ENCODE measurements around the gene PLEKHG3. TPM values are rescaled to one million over a fixed set of nuclear protein-coding genes. Genes with fewer than 3 reads are reported as not detected.
"Not testable (repeated sequence)": the region's sequence is repeated elsewhere in the genome, so short reads cannot be mapped to it uniquely, and the experiment has no call there.

Gene PLEKHG3
- total and polyA plus RNA-seq, 4 donors = 8.4 to 21.3 (median 14.6) TPM

DNA sequence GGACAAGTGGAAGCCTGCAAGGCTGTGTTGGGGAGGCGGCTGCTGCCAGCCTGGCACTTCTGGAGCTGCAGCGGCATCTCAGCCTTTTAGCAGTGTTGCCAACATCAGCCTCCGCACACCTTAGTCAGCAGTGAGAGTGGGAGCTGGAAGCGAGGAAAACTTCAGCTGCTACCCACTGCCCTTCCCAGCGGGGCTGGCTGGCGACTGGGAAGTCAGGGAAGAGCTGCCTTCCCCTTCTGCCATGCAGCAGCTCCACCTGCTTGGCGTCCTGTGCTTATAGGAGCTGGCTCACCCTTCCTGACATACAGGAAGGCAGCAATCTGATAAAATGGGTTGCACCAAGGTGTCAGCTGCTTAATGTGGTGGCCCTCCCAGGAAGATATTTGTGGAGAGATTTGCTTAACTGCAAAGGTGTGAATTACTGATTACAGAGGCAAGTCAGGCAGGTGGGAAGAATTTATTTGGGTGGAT is 15.4 kb upstream of the PLEKHG3 start:
- TF ChIP-seq GABPA (IDR thresholded peaks at IDR 0.05 in 1 of 2, conservative IDR thresholded peaks at IDR 0.05 in 1 of 2) (no peak), EGR1 (IDR thresholded peaks at IDR 0.05; ENCODE audit: low read depth in 2 of 2) (no peak), FOXA2 (IDR thresholded peaks at IDR 0.05) (no peak), HNF4A (conservative IDR thresholded peaks at IDR 0.05) (no peak), JUND (IDR thresholded peaks at IDR 0.05) (no peak)
- TF ChIP-seq, protein P1, sequence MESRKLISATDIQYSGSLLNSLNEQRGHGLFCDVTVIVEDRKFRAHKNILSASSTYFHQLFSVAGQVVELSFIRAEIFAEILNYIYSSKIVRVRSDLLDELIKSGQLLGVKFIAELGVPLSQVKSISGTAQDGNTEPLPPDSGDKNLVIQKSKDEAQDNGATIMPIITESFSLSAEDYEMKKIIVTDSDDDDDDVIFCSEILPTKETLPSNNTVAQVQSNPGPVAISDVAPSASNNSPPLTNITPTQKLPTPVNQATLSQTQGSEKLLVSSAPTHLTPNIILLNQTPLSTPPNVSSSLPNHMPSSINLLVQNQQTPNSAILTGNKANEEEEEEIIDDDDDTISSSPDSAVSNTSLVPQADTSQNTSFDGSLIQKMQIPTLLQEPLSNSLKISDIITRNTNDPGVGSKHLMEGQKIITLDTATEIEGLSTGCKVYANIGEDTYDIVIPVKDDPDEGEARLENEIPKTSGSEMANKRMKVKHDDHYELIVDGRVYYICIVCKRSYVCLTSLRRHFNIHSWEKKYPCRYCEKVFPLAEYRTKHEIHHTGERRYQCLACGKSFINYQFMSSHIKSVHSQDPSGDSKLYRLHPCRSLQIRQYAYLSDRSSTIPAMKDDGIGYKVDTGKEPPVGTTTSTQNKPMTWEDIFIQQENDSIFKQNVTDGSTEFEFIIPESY (IDR thresholded peaks at IDR 0.05) = no peak
- TF ChIP-seq, protein P2, sequence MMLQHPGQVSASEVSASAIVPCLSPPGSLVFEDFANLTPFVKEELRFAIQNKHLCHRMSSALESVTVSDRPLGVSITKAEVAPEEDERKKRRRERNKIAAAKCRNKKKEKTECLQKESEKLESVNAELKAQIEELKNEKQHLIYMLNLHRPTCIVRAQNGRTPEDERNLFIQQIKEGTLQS (IDR thresholded peaks at IDR 0.05) = no peak
- TF ChIP-seq, protein P3, sequence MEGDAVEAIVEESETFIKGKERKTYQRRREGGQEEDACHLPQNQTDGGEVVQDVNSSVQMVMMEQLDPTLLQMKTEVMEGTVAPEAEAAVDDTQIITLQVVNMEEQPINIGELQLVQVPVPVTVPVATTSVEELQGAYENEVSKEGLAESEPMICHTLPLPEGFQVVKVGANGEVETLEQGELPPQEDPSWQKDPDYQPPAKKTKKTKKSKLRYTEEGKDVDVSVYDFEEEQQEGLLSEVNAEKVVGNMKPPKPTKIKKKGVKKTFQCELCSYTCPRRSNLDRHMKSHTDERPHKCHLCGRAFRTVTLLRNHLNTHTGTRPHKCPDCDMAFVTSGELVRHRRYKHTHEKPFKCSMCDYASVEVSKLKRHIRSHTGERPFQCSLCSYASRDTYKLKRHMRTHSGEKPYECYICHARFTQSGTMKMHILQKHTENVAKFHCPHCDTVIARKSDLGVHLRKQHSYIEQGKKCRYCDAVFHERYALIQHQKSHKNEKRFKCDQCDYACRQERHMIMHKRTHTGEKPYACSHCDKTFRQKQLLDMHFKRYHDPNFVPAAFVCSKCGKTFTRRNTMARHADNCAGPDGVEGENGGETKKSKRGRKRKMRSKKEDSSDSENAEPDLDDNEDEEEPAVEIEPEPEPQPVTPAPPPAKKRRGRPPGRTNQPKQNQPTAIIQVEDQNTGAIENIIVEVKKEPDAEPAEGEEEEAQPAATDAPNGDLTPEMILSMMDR (IDR thresholded peaks at IDR 0.05; ENCODE audit: low read depth, low read length, missing input control) = no peak
- no peak for DNase-seq (ENCODE audit: low spot score)
- WGBS = 84% methylated on average over 7 of the region's 7 CpGs
- Histone ChIP-seq H3K27me3 (ENCODE audit: control insufficient read depth in 4 of 4, insufficient read depth in 4 of 4, low read length in 3 of 4) (no peaks in the 10 kb centered on the region), H3K4me3 (ENCODE audit: low read depth in 1 of 3, low read length in 3 of 3) (no peak overlapping the region), H3K9me3 (ENCODE audit: control insufficient read depth in 4 of 4, low read length in 3 of 4) (no peaks in the 10 kb centered on the region), H3K36me3 (ENCODE audit: control insufficient read depth in 4 of 4, insufficient read depth in 3 of 4, low read depth in 1 of 4, low read length in 3 of 4) (no peaks in the 10 kb centered on the region), H3K4me1 (ENCODE audit: control insufficient read depth in 4 of 4, insufficient read depth in 4 of 4, low read length in 3 of 4) (no peaks in the 10 kb centered on the region), H3K9ac (ENCODE audit: low read depth in 1 of 2, low read length in 2 of 2) (no peak overlapping the region), H3K27ac (ENCODE audit: low read depth in 1 of 2, low read length in 2 of 2) (no peak overlapping the region)

DNA sequence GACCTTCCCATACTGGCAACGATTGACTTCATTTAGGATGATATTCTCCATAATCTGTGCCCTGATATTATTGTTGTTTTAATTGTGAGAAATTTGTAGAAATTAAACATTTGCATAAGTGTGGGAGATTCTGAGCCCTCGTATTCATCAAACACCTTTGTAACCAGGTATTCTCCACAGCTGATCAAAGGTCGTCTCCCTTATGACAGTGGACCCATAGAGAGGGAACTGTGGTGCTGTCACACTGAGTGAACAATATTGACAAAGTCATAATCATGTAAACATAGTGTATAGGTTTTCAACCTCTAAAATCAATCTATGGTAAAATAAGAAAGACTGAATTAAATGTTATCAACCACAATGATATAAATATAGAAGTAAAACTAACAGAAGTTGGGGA is 14.9 kb upstream of the PLEKHG3 start:
- WGBS = 45% methylated on average over 3 of the region's 3 CpGs
- no peaks in the 10 kb centered on the region for H3K9me3 ChIP-seq (ENCODE audit: control insufficient read depth in 4 of 4, low read length in 3 of 4)
- no peak overlapping the region for H3K4me3 ChIP-seq (ENCODE audit: low read depth in 1 of 3, low read length in 3 of 3)
- no peaks in the 10 kb centered on the region for H3K36me3 ChIP-seq (ENCODE audit: control insufficient read depth in 4 of 4, insufficient read depth in 3 of 4, low read depth in 1 of 4, low read length in 3 of 4)
- H3K27ac ChIP-seq (ENCODE audit: low read depth in 1 of 2, low read length in 2 of 2) = no peak overlapping the region
- TF ChIP-seq FOXA2 (IDR thresholded peaks at IDR 0.05) (no peak), NR2F2 (IDR thresholded peaks at IDR 0.05) (no peak), GABPA (IDR thresholded peaks at IDR 0.05 in 1 of 2, conservative IDR thresholded peaks at IDR 0.05 in 1 of 2) (no peak), FOXA1 (IDR thresholded peaks at IDR 0.05) (no peak), RXRA (IDR thresholded peaks at IDR 0.05) (no peak), HNF4A (conservative IDR thresholded peaks at IDR 0.05) (no peak)
- H3K4me1 ChIP-seq (ENCODE audit: control insufficient read depth in 4 of 4, insufficient read depth in 4 of 4, low read length in 3 of 4) = no peaks in the 10 kb centered on the region
- H3K9ac ChIP-seq (ENCODE audit: low read depth in 1 of 2, low read length in 2 of 2) = no peak overlapping the region
- H3K27me3 ChIP-seq (ENCODE audit: control insufficient read depth in 4 of 4, insufficient read depth in 4 of 4, low read length in 3 of 4) = no peaks in the 10 kb centered on the region
- DNase-seq (ENCODE audit: low spot score) = no peak

DNA sequence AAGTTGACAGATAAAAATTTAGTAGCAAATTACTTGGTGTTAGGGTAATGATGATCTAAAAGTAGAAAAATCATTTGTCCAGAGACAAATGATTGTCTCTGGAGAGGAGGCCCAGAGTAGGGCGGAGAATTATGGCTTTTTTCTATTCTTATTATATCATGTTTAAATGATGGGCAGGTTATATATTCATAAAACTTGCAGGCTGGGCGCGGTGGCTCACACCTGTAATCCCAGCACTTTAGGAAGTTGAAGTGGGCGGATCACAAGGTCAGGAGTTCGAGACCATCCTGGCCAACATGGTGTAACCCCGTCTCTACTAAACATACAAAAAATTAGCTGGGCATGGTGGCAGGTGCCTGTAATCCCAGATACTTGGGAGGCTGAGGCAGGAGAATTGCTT is 13.6 kb upstream of the PLEKHG3 start:
- 83% methylated on average over 6 of the region's 6 CpGs for WGBS
- H3K9me3 ChIP-seq (ENCODE audit: control insufficient read depth in 4 of 4, low read length in 3 of 4); DNase-seq (ENCODE audit: low spot score): not testable (repeated sequence)

More for the DNA sequence above, 13.6 kb upstream of the PLEKHG3 start:
- H3K36me3 ChIP-seq (ENCODE audit: control insufficient read depth in 4 of 4, insufficient read depth in 3 of 4, low read depth in 1 of 4, low read length in 3 of 4); H3K27ac ChIP-seq (ENCODE audit: low read depth in 1 of 2, low read length in 2 of 2); H3K27me3 ChIP-seq (ENCODE audit: control insufficient read depth in 4 of 4, insufficient read depth in 4 of 4, low read length in 3 of 4); H3K4me3 ChIP-seq (ENCODE audit: low read depth in 1 of 3, low read length in 3 of 3); H3K9ac ChIP-seq (ENCODE audit: low read depth in 1 of 2, low read length in 2 of 2); H3K4me1 ChIP-seq (ENCODE audit: control insufficient read depth in 4 of 4, insufficient read depth in 4 of 4, low read length in 3 of 4): not testable (repeated sequence)

All from liver (tissue), 9 donors.